NCI-H226 (cell line): Measurements from ENCODE around the gene AXIN1.
"Not testable (repeated sequence)": the region's sequence is repeated elsewhere in the genome, so short reads cannot be mapped to it uniquely, and the experiment has no call there.

Experiments used
- DNase-seq: peaks from one replicate; pipeline ENCODE4 v3.0.0-alpha.2; 2015

Gene AXIN1

GRCh38 chr16:351804-352520 is 561 bp downstream of the AXIN1 start:
- DNase-seq: no peak

GRCh38 chr16:350203-350602 is 2.3 kb downstream of the AXIN1 start:
- no peak for DNase-seq

DNA sequence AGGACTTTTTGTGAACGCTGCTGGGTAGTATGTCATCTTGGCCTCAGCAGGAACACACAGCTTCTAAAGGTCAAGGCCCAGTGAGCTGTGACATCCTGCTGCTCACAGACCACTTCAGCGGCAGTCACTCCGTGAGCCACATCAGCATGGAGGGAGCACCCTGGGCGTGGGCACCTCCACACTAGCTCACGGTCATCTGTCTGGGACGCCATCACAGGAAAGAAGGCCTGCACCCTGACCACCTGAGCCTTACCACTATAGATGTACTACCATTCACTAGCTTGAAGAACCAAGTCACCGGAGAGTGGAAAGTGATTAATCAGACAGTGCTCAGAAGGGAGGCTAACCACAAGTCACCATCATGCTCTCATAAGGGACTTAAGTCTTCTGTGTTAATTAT is 3.3 kb downstream of the AXIN1 start:
- DNase-seq: no peak

DNA sequence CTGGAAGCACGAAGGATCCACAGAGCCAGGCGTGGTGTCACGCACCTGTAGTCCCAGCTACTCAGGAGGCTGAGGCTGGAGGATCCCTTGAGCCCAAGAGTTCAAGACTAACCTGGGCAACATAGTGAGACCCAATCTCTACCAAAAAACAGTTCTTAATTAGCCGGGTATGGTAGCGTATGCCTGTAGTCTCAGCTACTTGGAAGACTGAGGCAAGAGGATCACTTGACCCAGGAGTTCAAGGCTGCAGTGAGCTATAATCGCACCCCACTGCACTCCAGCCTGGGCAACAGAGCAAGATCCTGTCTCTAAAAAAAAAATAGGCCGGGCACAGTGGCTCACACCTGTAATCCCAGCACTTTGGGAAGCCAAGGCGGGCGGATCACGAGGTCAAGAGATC is 4.0 kb downstream of the AXIN1 start:
- DNase-seq: not testable (repeated sequence)

DNA sequence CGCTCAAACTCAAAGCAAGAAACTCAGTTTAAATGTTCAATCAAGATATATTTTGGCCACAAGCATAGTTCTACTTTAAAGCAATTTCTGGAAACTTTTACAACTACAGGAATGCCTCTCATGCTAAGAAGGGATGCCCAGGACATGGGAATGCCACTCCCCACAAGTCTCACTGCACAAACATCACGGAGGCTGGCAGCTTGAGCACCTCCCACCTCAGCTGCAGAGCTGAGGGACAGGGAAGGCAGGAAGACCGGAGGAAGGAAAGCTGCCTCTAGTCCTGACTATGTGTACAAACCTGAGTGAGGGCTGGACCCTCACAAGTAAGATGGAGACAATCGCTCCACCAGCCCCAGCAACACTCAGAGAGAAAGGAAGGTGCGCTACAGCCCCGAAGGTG is 5.3 kb downstream of the AXIN1 start:
- DNase-seq: no peak

GRCh38 chr16:346587-346986 is 5.9 kb downstream of the AXIN1 start:
- peak; percentile 43 for DNase-seq

DNA sequence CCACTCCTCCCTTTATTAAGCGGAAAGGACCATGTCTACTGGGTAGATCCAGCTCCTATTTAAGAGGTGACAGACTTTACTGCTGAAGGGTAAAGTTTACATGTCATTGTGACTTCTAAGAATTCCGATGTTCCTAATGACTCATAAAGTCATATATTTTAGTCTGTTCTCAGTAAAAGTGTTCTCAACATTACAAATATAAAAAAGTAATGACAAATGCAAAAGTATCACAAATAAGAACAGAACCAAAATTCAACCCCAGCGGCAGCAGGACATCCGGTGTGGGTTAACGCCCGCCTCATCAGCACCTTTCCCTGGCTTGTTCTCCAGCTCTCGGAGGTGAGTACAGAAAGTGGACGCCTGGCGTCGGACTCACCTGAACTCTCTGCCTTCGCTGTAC is 6.8 kb downstream of the AXIN1 start:
- DNase-seq: no peak

GRCh38 chr16:342455-343213 is 9.9 kb downstream of the AXIN1 start:
- no peak for DNase-seq

GRCh38 chr16:341974-342336 is 10.6 kb downstream of the AXIN1 start:
- not testable (repeated sequence) for DNase-seq

GRCh38 chr16:341095-341973 is 11.2 kb downstream of the AXIN1 start:
- DNase-seq: not testable (repeated sequence)

DNA sequence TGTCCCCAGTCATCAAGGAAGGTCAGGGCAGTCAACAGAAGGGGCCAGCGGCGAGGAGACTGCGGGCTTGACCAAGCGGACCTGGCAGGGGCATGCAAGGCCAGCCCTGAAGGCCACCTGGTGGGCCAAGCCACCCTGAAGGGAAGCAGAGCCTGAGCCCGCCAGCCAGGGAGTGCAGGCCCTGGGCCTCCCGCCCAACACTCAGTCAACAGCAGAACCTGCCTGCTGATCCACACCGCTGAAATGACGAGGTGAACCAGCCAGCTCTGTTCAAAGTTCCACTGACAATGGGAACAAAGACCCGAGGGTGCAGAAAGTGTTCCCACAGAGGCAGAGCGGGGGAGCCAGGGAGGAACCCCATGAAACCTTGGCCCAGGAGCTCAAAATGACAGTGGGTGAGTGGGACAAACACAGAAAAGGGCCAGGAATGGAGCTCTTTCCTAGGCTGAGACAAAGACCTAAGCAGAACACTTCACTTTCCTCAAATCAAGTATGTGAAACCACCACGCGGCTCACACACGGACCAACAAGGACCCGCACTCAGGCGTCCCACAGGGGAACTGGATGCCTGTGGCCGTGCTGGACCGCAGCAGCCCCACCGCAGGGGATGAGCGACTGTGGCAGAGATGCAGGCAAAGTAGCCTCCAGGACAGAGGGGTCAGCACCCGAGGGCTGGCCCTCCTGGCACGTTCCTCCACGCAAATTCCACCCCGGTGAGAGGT is 12.0 kb downstream of the AXIN1 start:
- no peak for DNase-seq

DNA sequence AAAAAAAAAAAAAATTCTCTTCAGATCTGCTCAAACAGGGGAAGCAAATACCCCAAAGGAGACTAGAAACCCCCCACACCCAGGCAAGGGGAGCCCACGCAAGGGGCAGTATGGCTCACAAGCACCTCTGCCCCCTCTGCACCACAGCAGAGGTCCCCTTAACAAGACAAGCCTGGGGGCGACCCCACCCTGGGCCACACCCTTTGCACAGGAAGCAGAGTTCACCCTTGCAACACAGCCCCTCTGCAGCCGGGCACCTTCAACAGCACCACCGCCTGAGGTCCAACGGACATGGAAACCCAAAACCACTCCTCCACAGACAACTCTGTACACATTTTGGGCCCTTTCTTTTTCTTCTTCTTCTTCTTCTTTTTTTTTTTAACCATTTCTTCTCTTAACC is 12.8 kb downstream of the AXIN1 start:
- no peak for DNase-seq

GRCh38 chr16:337975-338575 is 14.4 kb downstream of the AXIN1 start:
- DNase-seq: no peak

GRCh38 chr16:337437-337836 is 15.1 kb downstream of the AXIN1 start:
- no peak for DNase-seq

- DNase-seq: no peak
Measured at GRCh38 chr16:336269-336668, 16.3 kb downstream of the AXIN1 start.

GRCh38 chr16:334861-335632 is 17.5 kb downstream of the AXIN1 start:
- peak; percentile 40 for DNase-seq

- not testable (repeated sequence) for DNase-seq
Measured at GRCh38 chr16:334164-334832, 18.2 kb downstream of the AXIN1 start.

- peak; percentile 63 for DNase-seq
Measured at GRCh38 chr16:333406-334094, 19.0 kb downstream of the AXIN1 start.

DNA sequence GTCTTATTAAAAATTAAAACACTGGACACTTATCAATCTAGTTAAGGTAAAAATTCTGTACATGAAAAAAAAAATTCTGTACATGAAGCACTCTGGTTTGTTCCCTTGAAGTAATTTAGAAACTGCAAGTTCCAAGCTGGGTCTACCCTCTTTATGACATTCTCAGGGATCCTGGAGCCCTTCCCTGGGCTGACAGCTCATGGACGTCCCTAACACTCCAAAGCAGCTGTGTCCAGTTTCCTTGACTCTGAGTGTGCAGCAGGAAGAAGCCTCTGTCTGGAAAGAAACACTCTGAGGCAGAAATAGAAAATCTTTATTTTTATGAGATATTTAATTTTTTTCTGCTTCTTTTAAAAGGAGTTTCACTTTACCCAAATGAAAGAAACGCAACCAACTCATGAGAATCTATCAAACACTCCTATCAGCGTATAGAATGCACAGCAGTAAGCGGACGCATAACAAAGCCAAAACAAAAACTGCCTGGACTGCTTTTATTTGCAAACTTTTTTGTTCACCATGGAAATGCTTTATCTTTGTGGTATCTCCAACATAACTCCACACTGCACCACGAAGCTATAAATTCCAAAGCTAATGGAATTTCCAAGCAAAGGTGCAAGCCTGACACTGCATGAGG is 21.2 kb downstream of the AXIN1 start:
- DNase-seq: not testable (repeated sequence)

- DNase-seq: no peak
Measured at GRCh38 chr16:330741-331140, 21.8 kb downstream of the AXIN1 start.
